Measurements from ENCODE around the gene PRR5L.
"Not testable (repeated sequence)": the region's sequence is repeated elsewhere in the genome, so short reads cannot be mapped to it uniquely, and the experiment has no call there.

DNA sequence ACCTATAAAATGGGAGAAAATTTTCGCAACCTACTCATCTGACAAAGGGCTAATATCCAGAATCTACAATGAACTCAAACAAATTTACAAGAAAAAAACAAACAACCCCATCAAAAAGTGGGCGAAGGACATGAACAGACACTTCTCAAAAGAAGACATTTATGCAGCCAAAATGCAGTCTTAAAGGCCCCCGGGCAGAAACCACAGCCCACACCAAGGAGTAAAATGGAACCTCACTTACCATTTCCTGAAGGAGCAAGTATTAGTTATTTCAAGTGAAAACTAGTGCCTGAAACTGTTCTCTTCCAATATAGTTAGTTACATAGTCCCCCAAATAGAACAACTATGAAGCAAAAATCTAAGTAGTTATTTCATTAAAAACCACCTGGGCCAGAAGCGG lies 187.0 kb downstream of the PRR5L start:
- not testable (repeated sequence) for TF ChIP-seq KDM5B (IDR thresholded peaks at IDR 0.05; ENCODE audit: insufficient replicate concordance, low read depth, low read length); HMG20B (CRISPR knock-in tag; IDR thresholded peaks at IDR 0.05); MAX (CRISPR knock-in tag; IDR thresholded peaks at IDR 0.05); KAT8 (IDR thresholded peaks at IDR 0.05; ENCODE audit: low read depth); PHTF2 (CRISPR knock-in tag; IDR thresholded peaks at IDR 0.05); RAD51 (IDR thresholded peaks at IDR 0.05; ENCODE audit: borderline replicate concordance, low read depth); TAF1 (IDR thresholded peaks at IDR 0.05; ENCODE audit: control insufficient read depth, extremely low read depth, insufficient read depth, low read length, severe bottlenecking); SMAD1 (IDR thresholded peaks at IDR 0.05; ENCODE audit: low read depth, low read length, partially characterized antibody); REST (IDR thresholded peaks at IDR 0.05; ENCODE audit: borderline replicate concordance); REST (CRISPR knock-in tag; IDR thresholded peaks at IDR 0.05; ENCODE audit: low read depth); ZNF24 (IDR thresholded peaks at IDR 0.05)
- TF ChIP-seq AFF1 (IDR thresholded peaks at IDR 0.05; ENCODE audit: low read depth in 1 of 2, partially characterized antibody in 2 of 2): peak in 1 of 2 experiments; percentile 54

Measured in K562 (cell line).